Measurements from ENCODE around the gene CD14.
"Not testable (repeated sequence)": the region's sequence is repeated elsewhere in the genome, so short reads cannot be mapped to it uniquely, and the experiment has no call there.

Gene CD14

GRCh38 chr5:140602147-140602546, 30.8 kb downstream of the CD14 start:
- ATAC-seq (replicated peaks) (no peak), DNase-seq (no peak)
- Mint-ChIP-seq H3K4me3 (no peak overlapping the region), H3K27ac (no peak overlapping the region), H3K9me3 (no peaks in the 10 kb centered on the region), H3K36me3 (ENCODE audit: insufficient read depth) (no peaks in the 10 kb centered on the region), H3K4me1 (ENCODE audit: low read depth in 2 of 2) (no peaks in the 10 kb centered on the region), H3K27me3 (no peaks in the 10 kb centered on the region)

- Mint-ChIP-seq H3K4me3 (no peak overlapping the region), H3K27ac (no peak overlapping the region), H3K36me3 (ENCODE audit: insufficient read depth) (no peaks in the 10 kb centered on the region), H3K4me1 (ENCODE audit: low read depth in 2 of 2) (peaks cover 0 to 1% of the 10 kb centered on the region in 2 donors), H3K9me3 (no peaks in the 10 kb centered on the region), H3K27me3 (peaks cover 8 to 9% of the 10 kb centered on the region in 2 donors)
- DNase-seq (no peak), ATAC-seq (replicated peaks) (no peak)
Observed at GRCh38 chr5:140600096-140600495, 32.9 kb downstream of the CD14 start.

- Mint-ChIP-seq H3K4me3 (no peak overlapping the region), H3K27me3 (peaks cover 8 to 16% of the 10 kb centered on the region in 2 donors), H3K4me1 (ENCODE audit: low read depth in 2 of 2) (peaks cover 0 to 1% of the 10 kb centered on the region in 2 donors), H3K9me3 (no peaks in the 10 kb centered on the region), H3K36me3 (ENCODE audit: insufficient read depth) (no peaks in the 10 kb centered on the region), H3K27ac (no peak overlapping the region)
- ATAC-seq (replicated peaks): no peak
- DNase-seq: no peak
Observed at GRCh38 chr5:140598836-140599235, 34.1 kb downstream of the CD14 start.

- ATAC-seq (replicated peaks) (no peak), DNase-seq (no peak)
- H3K27me3 Mint-ChIP-seq: peaks cover 8 to 16% of the 10 kb centered on the region in 2 donors
- no peaks in the 10 kb centered on the region for H3K36me3 Mint-ChIP-seq (ENCODE audit: insufficient read depth)
- H3K9me3 Mint-ChIP-seq: no peaks in the 10 kb centered on the region
- peaks cover 0 to 1% of the 10 kb centered on the region in 2 donors for H3K4me1 Mint-ChIP-seq (ENCODE audit: low read depth in 2 of 2)
- no peak overlapping the region for H3K4me3 Mint-ChIP-seq
- H3K27ac Mint-ChIP-seq: no peak overlapping the region
Observed at GRCh38 chr5:140596321-140596741, 36.6 kb downstream of the CD14 start.

GRCh38 chr5:140595538-140596300, 37.3 kb downstream of the CD14 start:
- no peak overlapping the region for H3K27ac Mint-ChIP-seq
- DNase-seq (no peak), ATAC-seq (replicated peaks) (no peak)
- no peaks in the 10 kb centered on the region for H3K9me3 Mint-ChIP-seq
- H3K4me1 Mint-ChIP-seq (ENCODE audit: low read depth in 2 of 2): peaks cover 0 to 1% of the 10 kb centered on the region in 2 donors
- no peaks in the 10 kb centered on the region for H3K36me3 Mint-ChIP-seq (ENCODE audit: insufficient read depth)
- H3K27me3 Mint-ChIP-seq: peaks cover 8 to 16% of the 10 kb centered on the region in 2 donors
- no peak overlapping the region for H3K4me3 Mint-ChIP-seq

- no peak for DNase-seq
- Mint-ChIP-seq H3K4me1 (ENCODE audit: low read depth in 2 of 2) (peaks cover 0 to 1% of the 10 kb centered on the region in 2 donors), H3K27ac (no peak overlapping the region), H3K9me3 (no peaks in the 10 kb centered on the region), H3K36me3 (ENCODE audit: insufficient read depth) (no peaks in the 10 kb centered on the region), H3K27me3 (peaks cover 8 to 16% of the 10 kb centered on the region in 2 donors), H3K4me3 (no peak overlapping the region)
- ATAC-seq (replicated peaks): no peak
Observed at GRCh38 chr5:140594169-140594568, 38.8 kb downstream of the CD14 start.

GRCh38 chr5:140593070-140593469, 39.9 kb downstream of the CD14 start:
- H3K27me3 Mint-ChIP-seq: peaks cover 8 to 16% of the 10 kb centered on the region in 2 donors
- ATAC-seq (replicated peaks); H3K9me3 Mint-ChIP-seq; H3K27ac Mint-ChIP-seq; H3K4me1 Mint-ChIP-seq (ENCODE audit: low read depth in 2 of 2); H3K36me3 Mint-ChIP-seq (ENCODE audit: insufficient read depth); DNase-seq: not testable (repeated sequence)
- peak overlapping the region in 1 of 2 donors; percentile 33 for H3K4me3 Mint-ChIP-seq

GRCh38 chr5:140591747-140592372, 41.1 kb downstream of the CD14 start:
- no peak for DNase-seq

GRCh38 chr5:140590861-140591260, 42.1 kb downstream of the CD14 start:
- no peak overlapping the region for H3K4me3 Mint-ChIP-seq
- peaks cover 7 to 14% of the 10 kb centered on the region in 2 donors for H3K27me3 Mint-ChIP-seq
- peaks cover 0 to 1% of the 10 kb centered on the region in 2 donors for H3K4me1 Mint-ChIP-seq (ENCODE audit: low read depth in 2 of 2)
- H3K36me3 Mint-ChIP-seq (ENCODE audit: insufficient read depth): peaks cover 2% of the 10 kb centered on the region
- no peak overlapping the region for H3K27ac Mint-ChIP-seq
- DNase-seq: no peak
- no peaks in the 10 kb centered on the region for H3K9me3 Mint-ChIP-seq
- ATAC-seq (replicated peaks): no peak

More at GRCh38 chr5:140591747-140592372, 41.1 kb downstream of the CD14 start:
- ATAC-seq (replicated peaks): no peak
- H3K9me3 Mint-ChIP-seq: no peaks in the 10 kb centered on the region
- H3K36me3 Mint-ChIP-seq (ENCODE audit: insufficient read depth): peaks cover 2% of the 10 kb centered on the region
- no peak overlapping the region for H3K4me3 Mint-ChIP-seq
- no peak overlapping the region for H3K27ac Mint-ChIP-seq
- peaks cover 0 to 1% of the 10 kb centered on the region in 2 donors for H3K4me1 Mint-ChIP-seq (ENCODE audit: low read depth in 2 of 2)
- peaks cover 8 to 16% of the 10 kb centered on the region in 2 donors for H3K27me3 Mint-ChIP-seq

- DNase-seq: no peak
- peaks cover 0 to 5% of the 10 kb centered on the region in 2 donors for H3K27me3 Mint-ChIP-seq
- no peak overlapping the region for H3K4me3 Mint-ChIP-seq
- H3K4me1 Mint-ChIP-seq (ENCODE audit: low read depth in 2 of 2): no peaks in the 10 kb centered on the region
- no peaks in the 10 kb centered on the region for H3K9me3 Mint-ChIP-seq
- no peak for ATAC-seq (replicated peaks)
- no peak overlapping the region for H3K27ac Mint-ChIP-seq
- H3K36me3 Mint-ChIP-seq (ENCODE audit: insufficient read depth): peaks cover 2% of the 10 kb centered on the region
Observed at GRCh38 chr5:140588311-140589070, 44.5 kb downstream of the CD14 start.

GRCh38 chr5:140587495-140587894, 45.5 kb downstream of the CD14 start:
- DNase-seq: no peak
- peaks cover 0 to 15% of the 10 kb centered on the region in 2 donors for H3K27me3 Mint-ChIP-seq
- peaks cover 2% of the 10 kb centered on the region for H3K36me3 Mint-ChIP-seq (ENCODE audit: insufficient read depth)
- H3K9me3 Mint-ChIP-seq: no peaks in the 10 kb centered on the region
- ATAC-seq (replicated peaks): no peak
- H3K27ac Mint-ChIP-seq: no peak overlapping the region
- H3K4me1 Mint-ChIP-seq (ENCODE audit: low read depth in 2 of 2): no peaks in the 10 kb centered on the region
- H3K4me3 Mint-ChIP-seq: no peak overlapping the region
